IgD-negative memory B cell (primary cell): ENCODE results near the gene COPA. TPM values are rescaled to one million over a fixed set of nuclear protein-coding genes. Genes with fewer than 3 reads are reported as not detected.

ENCODE experiments used
- H3K27ac Mint-ChIP-seq, 3 donors: one replicate each; pipeline ENCODE4 v1.8.0; 2020 to 2022; ENCODE audit warnings: mild to moderate bottlenecking in 3 of 3, mixed read lengths in 3 of 3, moderate library complexity in 1 of 3
- H3K27me3 Mint-ChIP-seq: one replicate; pipeline ENCODE4 v1.8.0; 2021; ENCODE audit warnings: mixed read lengths
- H3K36me3 Mint-ChIP-seq: one replicate; pipeline ENCODE4 v1.8.0; 2020; ENCODE audit warnings: mild to moderate bottlenecking, mixed read lengths
- H3K4me1 Mint-ChIP-seq, 3 donors: one replicate each; pipeline ENCODE4 v1.8.0; 2020 to 2022; ENCODE audit warnings: mixed read lengths in 3 of 3, mild to moderate bottlenecking in 1 of 3
- H3K4me3 Mint-ChIP-seq, 4 donors: one replicate each; pipeline ENCODE4 v1.8.0; 2020 to 2022; ENCODE audit warnings: mild to moderate bottlenecking in 4 of 4, mixed read lengths in 4 of 4, moderate library complexity in 3 of 4
- H3K9me3 Mint-ChIP-seq, 3 donors: one replicate each; pipeline ENCODE4 v1.8.0; 2020 to 2021; ENCODE audit warnings: mixed read lengths in 3 of 3, mild to moderate bottlenecking in 1 of 3
- polyA plus RNA-seq: library from polyadenylated mRNA; unstranded; fragments of 300-500 nt; fragmentation: Illumina TruSeq; gene quantifications from one replicate; pipeline ENCODE4 v1.2.3, GENCODE V29; 2021

The COPA gene
- polyA plus RNA-seq, 1 donor from 2014 or later: 90.2 TPM

- Mint-ChIP-seq H3K27me3 (no peaks in the 10 kb centered on the region), H3K4me3 (no peak overlapping the region), H3K4me1 (peaks cover 0 to 2% (median 0%) of the 10 kb centered on the region in 3 donors), H3K36me3 (peaks cover 2% of the 10 kb centered on the region), H3K27ac (peak overlapping the region in 1 of 3 donors; percentile 78), H3K9me3 (no peaks in the 10 kb centered on the region)
These were observed 25.2 kb upstream of the COPA start for GRCh38 chr1:160367934-160368923.

- H3K4me3 Mint-ChIP-seq: no peak overlapping the region
- no peaks in the 10 kb centered on the region for H3K9me3 Mint-ChIP-seq
- H3K27ac Mint-ChIP-seq: peak overlapping the region in 1 of 3 donors; percentile 78
- H3K36me3 Mint-ChIP-seq: peaks cover 2% of the 10 kb centered on the region
- no peaks in the 10 kb centered on the region for H3K27me3 Mint-ChIP-seq
- peaks cover 0 to 2% (median 0%) of the 10 kb centered on the region in 3 donors for H3K4me1 Mint-ChIP-seq
These were observed 24.5 kb upstream of the COPA start for GRCh38 chr1:160367516-160367900.

- peak within 1 kb of the TSS in 1 of 3 donors; percentile 78 for H3K27ac Mint-ChIP-seq
- no peaks in the 10 kb centered on the region for H3K9me3 Mint-ChIP-seq
- H3K4me1 Mint-ChIP-seq: peaks cover 0 to 2% (median 0%) of the 10 kb centered on the region in 3 donors
- H3K4me3 Mint-ChIP-seq: no peak within 1 kb of the TSS
- H3K27me3 Mint-ChIP-seq: no peaks in the 10 kb centered on the region
- peaks cover 2% of the 10 kb centered on the region for H3K36me3 Mint-ChIP-seq
These were observed 23.9 kb upstream of the COPA start, which contains the start of gene NHLH1 for GRCh38 chr1:160366731-160367515. Gene NHLH1 (plus strand): TSS chr1:160367071. CDS start chr1:160370732, 3,661 bp downstream.

- Mint-ChIP-seq H3K36me3 (peaks cover 4% of the 10 kb centered on the region), H3K4me1 (peaks cover 0 to 2% (median 0%) of the 10 kb centered on the region in 3 donors), H3K9me3 (no peaks in the 10 kb centered on the region), H3K27ac (no peak overlapping the region), H3K27me3 (no peaks in the 10 kb centered on the region), H3K4me3 (no peak overlapping the region)
These were observed 22.3 kb upstream of the COPA start for GRCh38 chr1:160365325-160365724.

- Mint-ChIP-seq H3K36me3 (peaks cover 4% of the 10 kb centered on the region), H3K4me3 (no peak overlapping the region), H3K27me3 (no peaks in the 10 kb centered on the region), H3K9me3 (no peaks in the 10 kb centered on the region), H3K4me1 (peaks cover 0 to 2% (median 0%) of the 10 kb centered on the region in 3 donors), H3K27ac (peak overlapping the region in 1 of 3 donors; percentile 93)
These were observed 21.1 kb upstream of the COPA start for GRCh38 chr1:160363951-160364735.

GRCh38 chr1:160363010-160363409 lies 20.0 kb upstream of the COPA start:
- Mint-ChIP-seq H3K36me3 (peaks cover 4% of the 10 kb centered on the region), H3K27me3 (no peaks in the 10 kb centered on the region), H3K4me3 (no peak overlapping the region), H3K4me1 (peaks cover 0 to 2% (median 0%) of the 10 kb centered on the region in 3 donors), H3K27ac (peak overlapping the region in 2 of 3 donors; percentile 25 to 93), H3K9me3 (no peaks in the 10 kb centered on the region)

GRCh38 chr1:160362168-160362957 lies 19.3 kb upstream of the COPA start:
- peaks cover 4% of the 10 kb centered on the region for H3K36me3 Mint-ChIP-seq
- no peaks in the 10 kb centered on the region for H3K9me3 Mint-ChIP-seq
- H3K27me3 Mint-ChIP-seq: no peaks in the 10 kb centered on the region
- peaks cover 0 to 2% (median 0%) of the 10 kb centered on the region in 3 donors for H3K4me1 Mint-ChIP-seq
- no peak overlapping the region for H3K4me3 Mint-ChIP-seq
- peak overlapping the region in 1 of 3 donors; percentile 79 for H3K27ac Mint-ChIP-seq

- Mint-ChIP-seq H3K4me1 (peaks cover 0 to 2% (median 0%) of the 10 kb centered on the region in 3 donors), H3K9me3 (no peaks in the 10 kb centered on the region), H3K36me3 (peaks cover 4% of the 10 kb centered on the region), H3K27ac (no peak overlapping the region), H3K27me3 (no peaks in the 10 kb centered on the region), H3K4me3 (no peak overlapping the region)
These were observed 18.7 kb upstream of the COPA start for GRCh38 chr1:160361814-160362167.

- Mint-ChIP-seq H3K4me1 (peaks cover 0 to 2% (median 0%) of the 10 kb centered on the region in 3 donors), H3K9me3 (no peaks in the 10 kb centered on the region), H3K27ac (no peak overlapping the region), H3K4me3 (no peak overlapping the region), H3K36me3 (peaks cover 5% of the 10 kb centered on the region), H3K27me3 (no peaks in the 10 kb centered on the region)
These were observed 18.1 kb upstream of the COPA start for GRCh38 chr1:160361199-160361598.

- peaks cover 0 to 2% (median 0%) of the 10 kb centered on the region in 3 donors for H3K4me1 Mint-ChIP-seq
- no peak overlapping the region for H3K4me3 Mint-ChIP-seq
- no peaks in the 10 kb centered on the region for H3K27me3 Mint-ChIP-seq
- peaks cover 3% of the 10 kb centered on the region for H3K36me3 Mint-ChIP-seq
- H3K27ac Mint-ChIP-seq: no peak overlapping the region
- H3K9me3 Mint-ChIP-seq: no peaks in the 10 kb centered on the region
These were observed 17.2 kb upstream of the COPA start for GRCh38 chr1:160360227-160360695.

GRCh38 chr1:160359559-160360226 lies 16.6 kb upstream of the COPA start:
- no peaks in the 10 kb centered on the region for H3K27me3 Mint-ChIP-seq
- peaks cover 3% of the 10 kb centered on the region for H3K36me3 Mint-ChIP-seq
- no peaks in the 10 kb centered on the region for H3K4me1 Mint-ChIP-seq
- no peaks in the 10 kb centered on the region for H3K9me3 Mint-ChIP-seq
- no peak overlapping the region for H3K27ac Mint-ChIP-seq
- H3K4me3 Mint-ChIP-seq: no peak overlapping the region

- H3K36me3 Mint-ChIP-seq: peaks cover 3% of the 10 kb centered on the region
- no peaks in the 10 kb centered on the region for H3K4me1 Mint-ChIP-seq
These were observed 15.0 kb upstream of the COPA start for GRCh38 chr1:160358073-160358472.

GRCh38 chr1:160357286-160358002 lies 14.4 kb upstream of the COPA start:
- Mint-ChIP-seq H3K36me3 (peaks cover 7% of the 10 kb centered on the region), H3K27me3 (no peaks in the 10 kb centered on the region), H3K27ac (peak overlapping the region in 1 of 3 donors; percentile 74), H3K9me3 (no peaks in the 10 kb centered on the region), H3K4me1 (no peaks in the 10 kb centered on the region), H3K4me3 (no peak overlapping the region)

More at GRCh38 chr1:160358073-160358472, 15.0 kb upstream of the COPA start:
- Mint-ChIP-seq H3K27ac (no peak overlapping the region), H3K4me3 (no peak overlapping the region), H3K27me3 (no peaks in the 10 kb centered on the region), H3K9me3 (no peaks in the 10 kb centered on the region)
